GM19193 (cell line): ENCODE measurements around the gene CXADR.

Experiments
- POLR2A ChIP-seq: IDR thresholded peaks from 4 replicates; pipeline ENCODE4 v1.6.1; 2011; ENCODE audit not compliant: insufficient read depth, insufficient read length; ENCODE audit errors: extremely low read depth

CXADR gene

DNA sequence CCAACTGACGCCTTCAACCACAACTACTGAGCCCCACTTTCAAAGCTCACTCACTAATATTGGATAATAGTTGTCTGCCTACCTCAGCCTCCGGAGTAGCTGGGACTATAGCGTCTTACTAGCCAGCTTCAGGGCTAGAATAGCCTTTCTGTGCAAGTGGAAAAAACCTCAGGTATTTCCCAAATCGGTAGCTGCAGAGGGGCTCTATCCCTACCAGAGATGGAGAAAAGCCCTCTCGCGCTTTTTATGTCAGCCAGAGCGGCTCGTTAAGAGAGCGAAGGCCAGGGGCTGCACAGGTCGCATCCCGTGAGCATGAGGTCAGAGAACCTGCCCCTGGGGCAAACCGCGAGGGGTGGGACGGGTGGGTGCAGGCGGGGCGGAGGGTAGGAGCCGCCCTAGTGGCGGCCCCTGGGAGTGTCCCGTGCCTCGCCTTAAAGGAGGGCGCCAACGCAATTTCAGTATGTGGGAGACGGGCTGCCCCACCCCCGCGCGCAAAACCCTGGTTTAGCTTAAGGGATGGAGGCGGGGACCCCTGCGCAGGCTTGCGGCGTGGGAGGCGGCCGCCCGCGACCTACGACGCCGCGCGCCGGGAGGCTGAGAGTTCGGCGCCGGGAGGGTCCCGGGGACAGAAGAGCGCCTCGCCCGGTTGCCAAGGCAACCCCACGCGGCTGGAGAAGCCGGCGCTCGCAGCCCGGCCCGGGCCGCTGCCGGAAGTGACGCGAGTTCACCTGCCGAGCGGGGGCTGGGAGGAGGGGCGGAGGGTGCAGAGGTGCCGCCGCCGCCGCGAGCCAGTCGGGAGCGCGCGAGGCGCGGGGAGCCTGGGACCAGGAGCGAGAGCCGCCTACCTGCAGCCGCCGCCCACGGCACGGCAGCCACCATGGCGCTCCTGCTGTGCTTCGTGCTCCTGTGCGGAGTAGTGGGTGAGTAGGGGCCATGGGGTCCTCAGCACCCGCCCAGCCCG, at the start of gene CXADR:
CXADR (plus strand) TSS at position 791 of the 961 bp plus-strand sequence; CDS start at position 878, 87 bp downstream.
- no peak for TF ChIP-seq POLR2A

DNA sequence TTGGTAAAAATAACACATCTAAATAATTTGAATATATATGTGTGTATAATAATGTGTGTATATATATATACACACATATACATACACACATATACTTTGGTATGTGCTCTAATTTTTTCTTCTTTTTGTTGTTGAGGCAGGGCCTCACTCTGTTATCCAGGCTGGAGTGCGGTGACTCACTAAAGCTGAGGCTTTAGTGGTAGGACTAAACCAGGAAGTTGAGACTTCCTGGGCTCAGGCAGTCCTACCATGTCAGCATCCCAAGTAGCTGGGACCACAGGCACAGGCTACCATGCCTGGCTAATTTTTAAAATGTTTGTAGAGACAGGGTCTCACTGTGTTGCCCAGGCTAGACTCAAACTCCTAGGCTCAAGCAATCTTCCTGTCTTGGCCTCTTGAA, 46.7 kb upstream of the CXADR start:
- TF ChIP-seq POLR2A: no peak

DNA sequence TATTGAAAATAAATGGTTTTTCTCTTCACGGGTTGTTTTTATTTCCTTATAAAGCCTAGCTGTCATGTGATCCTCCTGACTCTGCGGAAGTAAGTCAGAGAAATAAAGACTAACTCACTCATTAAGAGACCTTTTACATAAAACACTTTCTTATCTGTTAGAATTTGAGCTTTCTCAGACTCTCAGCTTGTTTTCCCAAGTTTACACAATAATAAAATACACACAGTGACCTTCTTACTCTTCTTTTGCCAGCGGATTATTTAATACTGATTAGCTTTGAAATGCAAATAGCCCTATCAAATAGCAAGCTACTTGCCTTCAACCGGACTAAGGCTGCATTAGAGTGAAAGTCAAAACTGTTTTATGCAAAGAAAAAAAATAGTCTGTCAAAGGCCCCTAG, 45.5 kb upstream of the CXADR start:
- no peak for TF ChIP-seq POLR2A

DNA sequence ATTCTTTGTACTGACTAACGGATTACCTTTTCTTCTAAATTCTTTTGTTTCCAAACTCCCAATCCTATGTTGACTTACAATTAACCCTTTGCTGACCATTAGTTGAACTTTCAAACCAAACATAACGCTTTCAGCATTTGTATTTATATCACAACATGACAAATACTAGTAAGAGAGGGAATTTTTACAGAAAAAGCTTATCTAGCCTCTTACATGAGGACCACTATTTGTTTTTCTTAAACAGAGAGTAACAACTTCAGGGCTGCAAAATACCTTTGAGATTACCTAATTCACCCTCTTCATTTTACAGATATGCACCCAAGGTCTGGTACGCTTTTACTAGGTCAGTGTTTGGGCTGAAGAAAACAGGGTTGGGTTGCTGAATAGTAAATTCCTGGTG, 45.0 kb upstream of the CXADR start:
- TF ChIP-seq POLR2A: no peak

DNA sequence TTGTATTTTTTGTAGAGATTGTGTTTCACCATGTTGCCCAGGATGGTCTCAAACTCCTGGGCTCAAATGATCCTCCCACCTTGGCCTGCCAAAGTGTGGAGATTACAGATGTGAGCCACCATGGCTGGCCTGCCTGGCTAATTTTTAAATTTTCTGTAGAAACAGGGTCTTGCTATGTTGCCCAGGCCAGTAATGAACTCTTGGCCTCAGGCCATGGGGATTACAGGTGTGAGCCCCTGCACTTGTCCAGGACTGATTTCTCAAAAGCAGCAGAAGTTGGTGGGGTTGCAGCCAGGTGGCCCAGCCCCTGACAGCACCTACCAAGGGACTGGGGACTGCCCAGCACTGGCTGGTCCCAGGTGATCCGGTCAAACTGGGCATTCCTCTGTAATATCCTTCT, 44.1 kb upstream of the CXADR start:
- TF ChIP-seq POLR2A: no peak

DNA sequence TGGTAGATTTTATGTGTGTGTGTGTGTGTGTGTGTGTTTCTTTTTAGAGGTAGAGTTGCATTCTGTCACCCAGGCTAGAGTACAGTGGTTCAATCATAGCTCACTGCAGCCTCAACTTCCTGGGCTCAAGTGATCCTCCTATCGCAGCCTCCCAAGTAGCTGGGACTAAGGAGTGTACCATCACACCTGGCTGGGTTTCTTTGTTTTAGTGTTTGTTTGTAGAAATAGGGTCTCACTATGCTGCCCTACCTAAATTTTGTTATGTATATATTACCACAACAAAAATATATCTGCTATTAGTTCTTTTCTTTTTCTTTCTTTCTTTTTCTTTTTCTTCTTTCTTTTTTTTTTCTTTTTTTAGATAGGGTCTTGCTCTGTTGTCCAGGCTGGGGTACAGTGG, 43.1 kb upstream of the CXADR start:
- no peak for TF ChIP-seq POLR2A

DNA sequence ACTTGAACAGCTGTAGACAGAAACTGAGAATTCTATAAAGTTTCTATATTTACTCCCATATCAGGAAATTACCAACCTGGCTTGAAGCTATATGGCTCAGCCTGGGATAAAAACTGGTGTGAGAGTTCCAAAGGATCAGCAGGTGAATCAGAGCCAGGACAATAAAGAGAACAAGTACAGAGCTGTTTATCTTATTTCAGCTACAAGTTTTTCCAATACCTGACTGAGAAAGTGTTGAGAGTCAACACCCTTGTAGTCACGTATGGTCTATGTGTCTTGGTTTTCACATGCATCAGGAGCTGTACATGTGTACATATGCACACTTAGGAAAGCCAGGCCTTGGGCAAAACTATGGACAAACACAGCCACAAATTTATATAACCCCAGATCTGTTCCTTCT, 40.7 kb upstream of the CXADR start:
- TF ChIP-seq POLR2A: no peak

DNA sequence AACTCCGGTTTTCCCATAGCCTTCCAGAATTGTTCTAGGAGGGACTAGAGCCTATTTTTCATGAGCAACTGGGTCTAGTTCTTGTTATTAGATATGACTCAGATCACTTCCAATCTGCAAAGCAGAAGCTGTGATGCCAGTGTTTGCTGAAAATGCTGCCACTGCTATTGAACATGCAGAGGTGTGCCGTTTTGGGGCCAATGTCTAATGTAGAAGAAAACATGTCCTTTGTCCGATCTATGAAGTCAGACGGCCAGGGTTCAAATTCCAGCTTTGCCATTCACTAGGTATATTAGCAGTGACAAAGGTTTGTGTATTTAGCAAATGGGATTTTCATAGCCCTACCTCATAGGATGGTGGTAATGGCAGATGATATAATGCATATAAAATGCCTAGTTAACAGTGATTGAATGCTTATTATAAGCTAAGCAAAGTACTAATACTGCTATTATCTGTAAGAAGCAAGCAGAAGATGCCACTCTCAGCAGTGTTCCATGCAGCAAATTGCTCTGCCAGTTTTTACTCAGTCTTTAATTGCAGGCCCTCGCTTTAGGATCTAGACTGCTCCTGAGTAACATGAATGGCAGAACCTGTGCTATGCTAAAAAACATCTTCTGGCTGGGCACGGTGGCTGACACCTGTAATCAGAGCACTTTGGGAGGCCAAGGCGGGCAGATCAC, 40.1 kb upstream of the CXADR start:
- TF ChIP-seq POLR2A: no peak

DNA sequence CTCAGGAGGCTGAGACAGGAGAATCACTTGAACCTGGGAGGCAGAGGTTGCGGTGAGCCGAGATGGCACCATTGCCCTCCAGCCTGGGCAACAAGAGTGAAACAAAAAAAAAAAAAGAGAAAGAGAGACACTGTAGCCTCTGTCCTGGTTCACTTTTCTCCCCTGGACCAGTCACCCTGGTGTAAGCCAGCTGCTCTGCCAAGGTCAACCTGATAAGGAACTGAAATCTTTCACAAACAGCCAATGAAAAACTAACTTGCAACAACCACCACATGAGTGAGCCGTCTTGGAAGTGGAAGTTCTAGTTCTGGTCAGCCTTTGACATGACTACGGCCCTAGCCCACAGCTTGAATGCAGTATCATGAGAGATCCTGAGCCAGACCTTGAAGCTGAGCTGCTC, 36.8 kb upstream of the CXADR start:
- TF ChIP-seq POLR2A: no peak

DNA sequence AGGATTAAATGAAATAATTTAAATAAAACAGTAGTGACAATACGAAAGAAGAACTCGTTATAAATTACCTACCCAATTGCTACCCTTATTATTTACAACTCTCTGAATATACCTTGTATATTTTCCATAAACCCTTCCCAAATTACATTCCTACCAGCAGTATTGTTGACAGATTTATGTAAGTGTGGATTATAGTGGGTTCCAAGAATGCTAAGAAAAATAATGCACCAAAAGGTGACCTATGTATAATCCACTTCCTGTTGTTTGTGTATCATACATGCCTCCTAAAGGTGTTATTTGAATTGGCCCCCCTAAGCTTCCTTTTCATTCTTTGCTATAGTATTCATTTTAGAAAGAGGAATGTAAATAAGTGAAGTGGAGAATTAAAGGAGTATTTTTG, 33.2 kb upstream of the CXADR start:
- TF ChIP-seq POLR2A: no peak

DNA sequence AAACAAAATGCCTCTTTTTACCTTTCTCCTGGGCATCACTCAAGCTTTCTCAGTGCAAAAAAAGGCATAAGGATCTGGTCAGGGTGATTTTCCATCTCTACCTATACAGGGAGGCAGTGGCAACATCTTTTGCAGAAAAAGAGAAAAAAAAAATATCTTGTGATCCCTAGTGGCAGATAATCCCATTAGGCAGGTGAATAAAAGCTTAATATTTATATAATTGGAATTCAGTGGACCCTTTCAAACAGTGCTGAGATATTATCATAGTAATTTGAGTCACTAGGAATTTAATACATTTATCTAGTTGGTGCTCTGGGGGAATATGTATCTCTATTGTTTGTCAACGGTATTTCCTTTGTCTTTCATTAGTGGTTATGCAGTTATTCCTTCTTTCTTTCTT, 29.9 kb upstream of the CXADR start:
- TF ChIP-seq POLR2A: no peak

DNA sequence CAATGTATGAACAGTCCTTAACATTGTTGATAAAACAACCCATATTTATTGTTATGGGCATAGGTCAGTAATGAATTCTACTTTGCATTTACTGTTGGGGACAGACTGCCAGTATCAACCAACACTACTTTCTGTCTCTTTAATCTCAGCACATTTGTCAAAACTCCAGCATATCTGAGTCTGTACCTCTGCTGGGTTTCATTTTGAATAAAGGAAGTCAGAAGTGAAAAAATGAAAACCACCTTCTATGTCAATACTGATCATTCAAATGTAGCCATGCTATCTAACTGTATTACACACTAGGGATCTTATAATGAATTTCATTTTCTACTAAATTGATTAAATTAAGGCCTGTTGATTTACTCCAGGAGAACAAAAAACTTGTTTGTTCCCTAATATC, 24.2 kb upstream of the CXADR start:
- no peak for TF ChIP-seq POLR2A

DNA sequence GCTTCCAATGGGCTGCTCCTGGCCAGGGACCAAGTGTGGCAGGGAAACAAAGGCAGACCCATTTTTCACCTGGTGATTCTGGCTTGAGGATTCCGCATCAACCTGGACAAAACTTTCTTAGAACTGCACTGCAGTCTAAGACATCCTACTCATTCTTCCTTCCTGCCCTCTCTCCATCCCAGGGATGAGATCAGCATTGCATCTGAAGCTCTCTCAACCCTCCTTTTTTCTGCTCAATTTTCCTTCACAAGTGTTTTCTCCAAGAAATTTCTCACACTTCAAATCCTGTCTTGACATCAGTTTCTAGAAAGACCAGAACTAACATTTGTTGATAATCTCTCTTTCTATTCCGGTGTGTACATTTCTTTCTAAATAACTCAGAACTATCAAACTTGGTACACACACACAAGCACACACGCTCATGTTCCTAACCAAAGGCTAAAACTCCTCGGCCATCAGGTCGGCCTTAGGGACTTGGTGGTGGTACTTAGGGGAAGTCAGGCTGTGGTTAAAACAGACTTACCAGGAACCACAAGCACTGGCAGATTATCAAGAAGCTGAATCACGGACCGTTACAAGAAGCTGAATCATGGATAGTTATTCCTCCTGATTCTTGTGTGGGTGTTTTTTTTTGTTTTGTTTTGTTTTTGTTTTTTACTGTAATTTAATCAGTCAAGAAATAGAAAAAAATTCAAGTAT, 21.0 kb upstream of the CXADR start:
- no peak for TF ChIP-seq POLR2A

DNA sequence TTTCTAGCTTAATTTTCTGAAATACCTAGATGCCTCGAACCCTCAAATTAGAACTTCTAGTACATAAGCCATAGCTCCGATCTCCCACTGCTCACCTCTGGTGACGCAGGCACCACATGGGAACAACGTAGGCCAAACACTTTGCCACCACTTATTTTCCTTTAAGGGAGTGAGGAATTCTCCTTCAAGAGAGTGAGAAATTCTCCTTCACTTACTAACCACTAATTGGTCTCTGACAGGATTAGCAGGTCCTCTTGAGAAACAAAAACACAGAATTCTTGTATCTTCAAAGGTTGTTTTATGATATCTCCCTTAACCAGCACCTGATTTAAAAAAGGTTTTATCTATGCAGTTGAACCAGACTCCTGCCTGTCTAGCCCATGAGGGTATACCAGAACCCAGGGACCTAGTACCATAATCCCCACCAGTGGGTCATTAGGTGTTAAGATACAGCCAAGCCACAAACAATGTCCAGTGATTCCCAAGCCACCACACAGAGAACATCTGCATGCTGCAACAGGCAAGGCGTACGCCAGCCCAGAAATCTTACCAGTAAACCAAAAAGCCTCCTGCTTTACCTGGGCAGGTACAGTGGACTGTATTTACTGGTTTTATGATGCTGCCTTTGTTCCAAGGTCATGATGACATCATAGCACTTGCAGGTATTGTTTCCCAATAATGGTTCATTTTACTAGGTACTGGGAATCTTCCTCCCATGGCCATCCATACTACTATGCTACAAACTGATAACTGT, 20.3 kb upstream of the CXADR start:
- no peak for TF ChIP-seq POLR2A

DNA sequence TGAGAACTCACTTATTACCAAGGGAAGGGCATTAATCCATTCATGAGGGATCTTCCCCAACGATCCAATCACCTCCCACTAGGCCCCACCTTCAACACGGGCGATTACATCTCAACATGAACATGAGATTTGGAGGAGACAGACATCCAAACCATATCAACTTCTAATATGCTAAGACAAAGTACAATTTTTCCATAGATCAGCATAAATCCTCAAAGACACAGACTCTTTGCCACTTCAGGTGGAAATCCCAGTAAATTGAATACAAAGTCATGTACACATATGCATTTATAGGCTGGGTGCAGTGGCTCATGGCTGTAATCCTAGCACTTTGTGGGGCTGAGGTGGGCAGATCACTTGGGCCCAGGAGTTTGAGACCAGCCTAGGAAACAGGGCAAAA, 18.8 kb upstream of the CXADR start:
- no peak for TF ChIP-seq POLR2A
